AG04449 (cell line): ENCODE data around the gene RALA.

ENCODE experiments used
- CTCF ChIA-PET: fragments of 350-600 bp; formaldehyde crosslinking; extraction: SDS; loops from one replicate; lab custom pipeline; 2021; ENCODE audit warnings: antibody characterized with exemption; lab: Yijun Ruan, JAX
- POLR2A ChIA-PET: fragments of 400-600, 350-600 bp; formaldehyde crosslinking; extraction: SDS; loops from one replicate; lab custom pipeline; 2020; ENCODE audit warnings: antibody characterized with exemption, inconsistent platforms; lab: Yijun Ruan, JAX
- DNase-seq: peaks from one replicate; pipeline ENCODE4 v3.0.0-alpha.2; 2010; ENCODE audit warnings: low read depth, low spot score
- H3K4me3 ChIP-seq: 2 replicates; pipeline ENCODE4 v1.5.1; 2011; ENCODE audit warnings: low read depth, mild to moderate bottlenecking, control low read depth, low read length
- CTCF ChIP-seq: IDR thresholded peaks from one replicate; pipeline ENCODE4 v1.5.1; 2011; ENCODE audit warnings: mild to moderate bottlenecking, moderate library complexity, low read length, control low read depth, inconsistent platforms; ENCODE audit not compliant: insufficient read depth; ENCODE audit errors: missing control alignments

Gene RALA

GRCh38 chr7:39702133-39702532, 78.8 kb downstream of the RALA start:
- CTCF ChIA-PET, result no interaction called here
- POLR2A ChIA-PET, result interaction anchor here (0.5 kb wide), 1 partner anchor 27 kb away, joined by 3 read pairs; no protein-coding TSS in a partner anchor
- no peak overlapping the region for H3K4me3 ChIP-seq
- no peak for TF ChIP-seq CTCF
- no peak for DNase-seq

- H3K4me3 ChIP-seq, result no peak overlapping the region
- no peak for TF ChIP-seq CTCF
- ChIA-PET CTCF (interaction anchor here (2.2 kb wide), 1 partner anchor 123 kb away, joined by 9 read pairs; no protein-coding TSS in a partner anchor), POLR2A (no interaction called here)
- no peak for DNase-seq
Observed at GRCh38 chr7:39703144-39703543, 79.8 kb downstream of the RALA start.

- DNase-seq, result no peak
- POLR2A ChIA-PET, result interaction anchor here (1.0 kb wide), 1 partner anchor 87 kb away, joined by 3 read pairs; no protein-coding TSS in a partner anchor
- no peak overlapping the region for H3K4me3 ChIP-seq
- CTCF ChIA-PET, result interaction anchor here (1.7 to 5.2 kb wide), 2 partner anchors 12 to 129 kb away, joined by 4 to 27 read pairs; no protein-coding TSS in a partner anchor
- no peak for TF ChIP-seq CTCF
Observed at GRCh38 chr7:39709029-39709428, 85.7 kb downstream of the RALA start.

- TF ChIP-seq CTCF, result no peak
- POLR2A ChIA-PET, result interaction anchor here (1.0 kb wide), 1 partner anchor 88 kb away, joined by 3 read pairs; no protein-coding TSS in a partner anchor
- no peak overlapping the region for H3K4me3 ChIP-seq
- CTCF ChIA-PET, result interaction anchor here (1.0 to 5.2 kb wide), 5 partner anchors 9 to 130 kb away, joined by 3 to 27 read pairs (median 4); no protein-coding TSS in a partner anchor
- no peak for DNase-seq
Observed at GRCh38 chr7:39709768-39710311, 86.5 kb downstream of the RALA start.

GRCh38 chr7:39712751-39713150, 89.4 kb downstream of the RALA start:
- POLR2A ChIA-PET, result no interaction called here
- TF ChIP-seq CTCF, result no peak
- H3K4me3 ChIP-seq, result no peak overlapping the region
- CTCF ChIA-PET, result no interaction called here
- no peak for DNase-seq

GRCh38 chr7:39714447-39715091, 91.2 kb downstream of the RALA start:
- ChIA-PET POLR2A (interaction anchor here (0.6 kb wide), 1 partner anchor 10 kb away, joined by 3 read pairs; no protein-coding TSS in a partner anchor), CTCF (interaction anchor here (0.9 to 1.4 kb wide), 2 partner anchors 12 to 14 kb away, joined by 3 to 5 read pairs; no protein-coding TSS in a partner anchor)
- DNase-seq, result no peak
- H3K4me3 ChIP-seq, result no peak overlapping the region
- no peak for TF ChIP-seq CTCF
